Activated CD8-positive, alpha-beta T cell treated with anti-CD3 and anti-CD28 coated beads, Interleukin-2, amount 10 ng/mL, durations not matched to agents 7 days and 5 days (primary cell): ENCODE data around the gene TP53TG5. TPM values are rescaled to one million over a fixed set of nuclear protein-coding genes. Genes with fewer than 3 reads are reported as not detected.

Experiments
- ATAC-seq: fragments of 150-1000 bp; cut with Tn5 transposase; one replicate; pipeline ENCODE4 v1.10.0; 2021; ENCODE audit warnings: moderate library complexity
- CTCF ChIA-PET: fragments of 350-600 bp; sonication (Branson Sonifier 250); formaldehyde crosslinking; loops from one replicate; lab custom pipeline; 2021; ENCODE audit warnings: antibody characterized with exemption; lab: Charles Lee
- POLR2A ChIA-PET: fragments of 350-600 bp; sonication (Branson Sonifier 250); formaldehyde crosslinking; loops from one replicate; lab custom pipeline; 2021; ENCODE audit warnings: antibody characterized with exemption; lab: Charles Lee
- DNase-seq: peaks from one replicate; pipeline ENCODE4 v3.0.0-alpha.2; 2020
- H3K27ac Mint-ChIP-seq: one replicate; pipeline ENCODE4 v1.8.0; 2021; ENCODE audit warnings: mild to moderate bottlenecking, mixed read lengths
- H3K27me3 Mint-ChIP-seq: one replicate; pipeline ENCODE4 v1.8.0; 2021; ENCODE audit warnings: low read depth, mixed read lengths
- H3K36me3 Mint-ChIP-seq: one replicate; pipeline ENCODE4 v1.8.0; 2021; ENCODE audit warnings: low read depth, mixed read lengths
- H3K4me1 Mint-ChIP-seq: one replicate; pipeline ENCODE4 v1.8.0; 2021; ENCODE audit warnings: low read depth, mixed read lengths
- H3K4me3 Mint-ChIP-seq: one replicate; pipeline ENCODE4 v1.8.0; 2021; ENCODE audit warnings: mild to moderate bottlenecking, mixed read lengths
- H3K9me3 Mint-ChIP-seq: one replicate; pipeline ENCODE4 v1.8.0; 2022; ENCODE audit warnings: mixed read lengths; ENCODE audit not compliant: insufficient read depth
- microRNA-seq: library from miRNA; unstranded; fragments of <30 nt; microRNA quantifications from one replicate; pipeline ENCODE4 v1.2.0, GENCODE V29; 2022
- total RNA-seq, 2 experiments: library from RNA; stranded (reverse); gene quantifications; one replicate each; pipeline ENCODE4 v1.2.3, GENCODE V29; 2021

TP53TG5 gene
- total RNA-seq, 2 experiments from 2014 or later = 0.16 TPM; not detected in 1

DNA sequence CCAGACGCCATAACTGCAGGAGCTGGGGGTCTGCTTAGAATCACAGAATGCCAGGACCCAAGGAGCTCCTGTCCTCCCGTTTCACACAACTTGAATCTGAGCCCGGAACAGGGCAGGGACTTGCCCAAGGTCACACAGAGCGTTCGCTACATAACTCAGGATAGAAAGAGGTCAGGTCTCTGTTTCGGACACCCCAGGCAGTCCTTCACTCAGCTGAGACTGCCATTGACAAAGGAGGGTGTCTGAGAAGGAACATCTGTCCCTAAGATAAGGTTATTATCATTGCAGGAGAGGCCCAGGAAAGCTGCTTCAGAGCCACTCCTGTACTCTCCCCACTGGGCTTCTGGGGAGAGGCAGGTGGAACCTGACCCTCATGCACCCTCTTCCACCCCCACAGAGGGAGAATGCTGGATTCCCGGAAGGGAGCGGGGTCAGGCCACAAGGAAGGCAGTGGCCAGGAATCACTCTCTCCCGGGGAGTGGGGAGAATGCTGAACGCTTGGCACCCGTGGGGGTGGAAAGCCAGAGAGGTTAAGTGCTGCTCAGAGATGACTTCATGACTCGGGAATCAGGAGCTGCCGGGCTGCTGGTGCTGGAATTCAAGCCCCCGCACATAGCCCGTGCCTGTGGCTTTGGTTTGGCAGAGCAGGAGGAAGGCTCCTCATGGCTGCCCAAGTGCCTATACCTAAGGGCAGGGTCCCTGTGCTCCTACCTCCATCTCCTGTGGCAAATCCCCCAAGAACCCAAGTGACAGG, 40.6 kb downstream of the TP53TG5 start:
- H3K27me3 Mint-ChIP-seq = no peaks in the 10 kb centered on the region
- peaks cover 4% of the 10 kb centered on the region for H3K36me3 Mint-ChIP-seq
- ChIA-PET CTCF (interaction anchor here (0.6 to 1.0 kb wide), 2 partner anchors 15 to 60 kb away, joined by 3 read pairs; no protein-coding TSS in a partner anchor), POLR2A (no interaction called here)
- no peak overlapping the region for H3K4me3 Mint-ChIP-seq
- H3K9me3 Mint-ChIP-seq = no peaks in the 10 kb centered on the region
- DNase-seq (no peak), ATAC-seq (no peak)
- no peak overlapping the region for H3K27ac Mint-ChIP-seq
- no peaks in the 10 kb centered on the region for H3K4me1 Mint-ChIP-seq

DNA sequence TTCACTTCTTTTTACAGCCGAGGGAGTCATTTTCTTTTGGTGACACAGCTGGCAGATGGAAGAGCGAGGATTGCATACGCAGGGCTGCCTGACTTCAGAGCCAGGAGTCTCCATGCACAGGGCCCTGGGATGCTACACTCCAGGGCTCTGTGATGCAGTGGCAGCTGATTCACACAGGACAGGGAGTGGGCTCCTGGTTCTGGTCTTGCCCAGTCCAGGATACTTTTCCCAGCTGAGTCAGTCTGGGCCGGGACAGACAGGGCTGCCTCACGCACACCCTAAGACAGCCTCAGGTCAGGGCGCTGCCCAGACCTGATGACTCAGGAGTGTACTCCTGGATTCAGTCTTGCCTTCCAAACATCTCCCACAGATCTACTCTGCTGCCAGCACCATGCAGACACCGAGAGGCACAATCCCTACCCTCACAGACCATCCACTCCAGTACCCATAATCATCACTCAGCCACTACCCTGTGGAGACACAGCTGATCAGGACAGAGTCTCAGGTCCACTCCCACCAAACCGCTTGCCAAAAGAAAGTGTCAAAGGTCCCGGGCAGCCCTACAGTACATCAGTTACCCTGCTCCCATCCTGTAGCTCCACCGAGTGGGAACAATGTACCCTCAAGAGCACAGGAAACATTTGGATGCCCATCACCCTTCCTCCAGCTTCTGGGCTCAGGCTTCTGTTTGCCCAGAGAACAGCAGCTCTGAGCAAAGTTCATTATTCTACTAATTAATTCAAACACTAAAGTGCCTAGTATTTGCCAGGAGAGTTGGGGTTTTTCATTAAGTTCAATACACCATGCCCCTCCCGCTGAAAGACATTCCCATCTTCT, 41.4 kb downstream of the TP53TG5 start:
- POLR2A ChIA-PET = no interaction called here
- ATAC-seq = no peak

DNA sequence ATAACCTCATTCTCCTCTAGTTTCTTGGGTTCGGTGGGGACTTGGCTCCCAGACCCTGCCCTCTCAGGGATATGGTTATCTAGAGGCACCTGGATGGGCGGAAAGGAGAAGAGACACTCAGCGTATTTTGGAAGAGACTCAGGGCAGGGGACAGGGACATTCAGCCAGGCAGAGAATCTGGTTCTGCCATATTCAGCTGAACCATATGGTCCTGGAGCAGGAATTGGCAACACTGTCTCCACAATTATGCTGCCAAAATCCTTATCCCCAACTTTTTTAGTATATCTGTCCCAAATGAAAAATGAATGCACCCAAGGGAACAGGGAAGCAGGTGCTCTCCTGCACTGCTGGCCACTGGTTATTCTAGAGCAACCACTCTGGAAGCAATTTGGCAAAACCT, 47.6 kb downstream of the TP53TG5 start:
- ATAC-seq = no peak
- DNase-seq = no peak
- Mint-ChIP-seq H3K4me3 (no peak overlapping the region), H3K9me3 (no peaks in the 10 kb centered on the region), H3K4me1 (no peaks in the 10 kb centered on the region), H3K36me3 (peaks cover 5% of the 10 kb centered on the region), H3K27me3 (no peaks in the 10 kb centered on the region), H3K27ac (no peak overlapping the region)
- ChIA-PET POLR2A (interaction anchor here (0.7 kb wide), 1 partner anchor 372 kb away, joined by 3 read pairs; no protein-coding TSS in a partner anchor), CTCF (no interaction called here)

More for the DNA sequence above, 41.4 kb downstream of the TP53TG5 start:
- H3K4me1 Mint-ChIP-seq = no peaks in the 10 kb centered on the region
- H3K36me3 Mint-ChIP-seq = peaks cover 4% of the 10 kb centered on the region
- no peaks in the 10 kb centered on the region for H3K27me3 Mint-ChIP-seq
- H3K27ac Mint-ChIP-seq = no peak overlapping the region
- CTCF ChIA-PET = interaction anchor here (1.0 kb wide), 1 partner anchor 14 kb away, joined by 3 read pairs; no protein-coding TSS in a partner anchor
- no peak overlapping the region for H3K4me3 Mint-ChIP-seq
- H3K9me3 Mint-ChIP-seq = no peaks in the 10 kb centered on the region
- DNase-seq = no peak

DNA sequence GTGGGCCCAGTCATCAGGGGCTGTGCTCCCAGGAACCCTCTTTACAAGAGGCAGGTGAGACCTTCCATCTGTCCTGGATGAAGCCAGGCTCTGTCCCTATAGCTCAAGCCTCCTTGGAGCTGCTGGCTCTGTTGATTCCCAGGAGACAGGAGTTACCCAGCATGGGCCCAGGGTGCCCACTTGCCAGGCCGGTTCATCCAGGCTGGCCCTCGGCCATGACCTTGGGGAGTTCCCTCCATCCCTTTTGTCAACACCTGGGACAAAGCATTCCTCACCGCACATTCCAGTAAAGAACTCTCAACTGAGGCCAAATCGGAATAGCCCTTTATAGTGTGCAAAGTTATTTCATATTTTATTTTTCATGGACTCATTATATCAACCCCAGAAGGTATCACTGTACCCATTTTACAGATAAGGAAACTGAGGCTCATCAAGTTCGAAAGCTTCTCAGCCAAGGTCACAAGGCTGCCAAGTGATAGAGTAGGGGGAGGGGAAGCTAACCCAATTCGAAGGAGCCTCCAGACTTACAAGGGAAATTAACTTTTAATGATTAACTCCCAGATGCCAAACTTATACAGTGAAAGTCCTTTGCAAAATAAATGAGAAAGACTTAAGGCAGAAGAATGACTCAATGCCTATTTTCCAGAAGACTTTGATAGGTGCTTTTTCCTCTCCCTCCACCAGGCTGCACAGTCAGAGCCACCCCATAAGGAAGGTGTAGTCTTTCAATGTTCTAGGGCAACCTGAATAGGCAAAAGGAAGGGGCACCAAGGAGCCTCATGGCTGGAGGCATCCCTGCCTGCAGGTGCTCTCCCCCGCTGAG, 48.4 kb downstream of the TP53TG5 start:
- Mint-ChIP-seq H3K4me1 (no peaks in the 10 kb centered on the region), H3K27ac (no peak overlapping the region), H3K36me3 (peaks cover 5% of the 10 kb centered on the region), H3K27me3 (no peaks in the 10 kb centered on the region), H3K9me3 (no peaks in the 10 kb centered on the region), H3K4me3 (no peak overlapping the region)
- POLR2A ChIA-PET = no interaction called here
- DNase-seq = no peak
- CTCF ChIA-PET = interaction anchor here (0.6 kb wide), 1 partner anchor 11 kb away, joined by 3 read pairs; no protein-coding TSS in a partner anchor
- ATAC-seq = no peak

DNA sequence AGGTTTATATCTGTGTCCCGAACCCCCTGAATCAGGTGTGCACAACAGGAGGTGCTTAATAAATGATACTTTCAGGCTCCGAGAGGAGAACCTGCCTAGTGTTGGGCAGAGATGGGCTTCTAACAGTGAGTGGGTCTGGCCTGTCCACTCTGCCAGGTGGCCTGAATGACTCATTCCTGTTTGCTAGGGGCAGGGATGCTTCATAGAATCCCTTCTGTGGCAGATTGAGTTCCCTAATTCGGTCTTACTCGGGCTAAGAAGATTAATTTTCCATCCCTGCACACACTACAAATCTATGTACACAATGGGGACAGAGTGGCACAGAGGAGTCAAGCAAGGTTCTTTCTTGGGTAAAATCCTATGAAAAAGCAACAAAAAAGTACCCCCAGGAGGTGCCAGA, 49.7 kb downstream of the TP53TG5 start:
- CTCF ChIA-PET = interaction anchor here (1.6 kb wide), 1 partner anchor 45 kb away, joined by 8 read pairs; no protein-coding TSS in a partner anchor
- Mint-ChIP-seq H3K27me3 (no peaks in the 10 kb centered on the region), H3K36me3 (peaks cover 5% of the 10 kb centered on the region), H3K27ac (no peak overlapping the region), H3K9me3 (no peaks in the 10 kb centered on the region), H3K4me3 (no peak overlapping the region), H3K4me1 (no peaks in the 10 kb centered on the region)
- ATAC-seq (no peak), DNase-seq (no peak)
- POLR2A ChIA-PET = no interaction called here

DNA sequence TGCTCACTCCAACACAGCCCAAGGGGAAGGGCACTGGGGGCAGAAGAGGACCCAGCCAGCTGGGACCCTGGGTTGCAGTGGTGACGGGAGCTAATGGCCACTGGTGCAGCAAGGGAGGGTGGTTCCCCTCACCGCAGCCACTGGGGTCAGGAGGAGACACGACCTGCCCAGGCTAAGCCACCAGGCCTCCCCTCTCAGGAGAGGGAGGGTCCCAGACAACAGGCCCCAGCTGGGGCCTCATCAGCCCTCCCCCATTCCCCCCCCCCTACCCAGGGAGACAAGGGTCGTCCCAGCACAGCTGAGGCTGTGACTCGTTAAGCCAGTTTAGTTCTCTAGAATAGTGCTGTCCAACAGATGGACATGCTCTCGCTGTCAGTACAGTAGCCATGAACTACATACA, 52.8 kb downstream of the TP53TG5 start:
- H3K4me1 Mint-ChIP-seq = peaks cover 17% of the 10 kb centered on the region
- ATAC-seq (no peak), DNase-seq (no peak)
- H3K36me3 Mint-ChIP-seq = peaks cover 4% of the 10 kb centered on the region
- H3K9me3 Mint-ChIP-seq = no peaks in the 10 kb centered on the region
- H3K27me3 Mint-ChIP-seq = no peaks in the 10 kb centered on the region
- H3K27ac Mint-ChIP-seq = no peak overlapping the region
- H3K4me3 Mint-ChIP-seq = no peak overlapping the region
- CTCF ChIA-PET = interaction anchor here (1.0 to 1.4 kb wide), 2 partner anchors 111 to 445 kb away, joined by 4 to 5 read pairs; no protein-coding TSS in a partner anchor
- POLR2A ChIA-PET = no interaction called here

DNA sequence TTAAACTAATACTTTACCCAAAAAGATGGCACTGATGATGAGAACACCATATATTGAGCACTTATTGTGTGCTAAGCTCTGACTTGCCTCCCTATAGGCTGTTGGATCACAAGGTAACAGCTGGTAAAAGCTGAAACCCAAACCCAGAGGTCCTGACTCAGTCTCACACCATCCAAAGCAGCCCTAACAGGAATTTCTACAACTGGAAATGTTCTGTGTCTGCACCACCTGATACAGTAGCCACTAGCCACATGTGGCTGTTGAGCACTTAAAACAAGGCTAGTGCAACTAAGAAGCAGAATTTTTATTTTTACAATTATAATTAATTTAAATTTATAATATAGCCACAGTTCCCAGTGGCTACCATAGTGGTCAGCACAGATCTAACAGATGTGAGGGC, 54.4 kb downstream of the TP53TG5 start:
- no peaks in the 10 kb centered on the region for H3K9me3 Mint-ChIP-seq
- H3K4me3 Mint-ChIP-seq = no peak overlapping the region
- H3K27ac Mint-ChIP-seq = no peak overlapping the region
- CTCF ChIA-PET = interaction anchor here (0.6 to 9.8 kb wide), 13 partner anchors 10 to 447 kb away, joined by 3 to 88 read pairs (median 7); partner anchors contain the start of gene SYS1
- H3K36me3 Mint-ChIP-seq = peaks cover 4% of the 10 kb centered on the region
- no peaks in the 10 kb centered on the region for H3K27me3 Mint-ChIP-seq
- no peak for DNase-seq
- POLR2A ChIA-PET = interaction anchor here (0.9 kb wide), 1 partner anchor 427 kb away, joined by 3 read pairs; no protein-coding TSS in a partner anchor
- ATAC-seq = no peak
- peaks cover 32% of the 10 kb centered on the region for H3K4me1 Mint-ChIP-seq

DNA sequence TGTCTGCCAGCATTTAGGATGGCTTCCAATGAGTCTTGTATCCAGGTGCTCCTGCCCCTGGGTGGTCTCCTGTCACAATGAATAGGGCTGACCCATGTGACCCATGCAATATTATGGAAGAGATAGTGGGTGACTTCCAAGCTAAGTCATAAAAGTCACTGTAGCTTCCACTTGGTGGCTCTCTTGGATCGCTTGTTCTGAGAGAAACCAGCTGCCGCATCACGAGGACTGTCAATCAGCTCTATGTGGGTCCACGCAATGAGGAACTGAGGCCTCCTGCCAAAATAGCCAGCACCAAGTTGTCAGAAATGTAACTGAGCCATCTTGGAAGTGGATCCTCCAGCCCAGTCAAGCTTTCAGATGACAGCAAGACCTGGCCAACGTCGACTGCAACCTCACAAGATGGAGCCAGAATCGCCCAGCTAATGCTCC, 55.2 kb downstream of the TP53TG5 start:
- POLR2A ChIA-PET = interaction anchor here (0.6 to 0.9 kb wide), 3 partner anchors 12 to 428 kb away, joined by 3 read pairs; no protein-coding TSS in a partner anchor

More for the DNA sequence above, 55.2 kb downstream of the TP53TG5 start:
- H3K36me3 Mint-ChIP-seq = peaks cover 4% of the 10 kb centered on the region
- DNase-seq (no peak), ATAC-seq (no peak)
- no peak overlapping the region for H3K4me3 Mint-ChIP-seq
- H3K4me1 Mint-ChIP-seq = peaks cover 40% of the 10 kb centered on the region
- H3K27ac Mint-ChIP-seq = no peak overlapping the region
- no peaks in the 10 kb centered on the region for H3K27me3 Mint-ChIP-seq
- CTCF ChIA-PET = interaction anchor here (0.7 to 9.8 kb wide), 17 partner anchors 9 to 448 kb away, joined by 3 to 88 read pairs (median 7); partner anchors contain the start of gene SYS1
- no peaks in the 10 kb centered on the region for H3K9me3 Mint-ChIP-seq

Small RNAs within 50 kb of the gene (microRNA-seq; reads per million reads assigned to microRNA genes)
- gene MIR6812 = 2.9 reads per million

Other genes starting within 250 kb of the TP53TG5 start
- not detected for gene PI3, start 203.4 kb downstream of the TP53TG5 start, total RNA-seq
- gene SEMG1, start 171.3 kb downstream of the TP53TG5 start, total RNA-seq = not detected
- not detected for gene SEMG2, start 157.0 kb downstream of the TP53TG5 start, total RNA-seq
- not detected for gene SLPI, start 123.8 kb downstream of the TP53TG5 start, total RNA-seq
- not detected for gene RBPJL, start 71.5 kb downstream of the TP53TG5 start, total RNA-seq
- under 1 TPM in 1 of 2 experiments, not detected in 1; 0.39 TPM for gene MATN4, start 70.0 kb downstream of the TP53TG5 start, total RNA-seq
- gene SDC4, start 29.9 kb downstream of the TP53TG5 start, total RNA-seq = 1 to 10 TPM; 6.6 to 6.7 TPM
- gene SYS1, start 15.2 kb downstream of the TP53TG5 start, total RNA-seq = 10 to 100 TPM; 28.0 to 30.8 TPM
- 1 to 10 TPM; 8.1 to 10.0 TPM for gene DBNDD2, start 30.0 kb upstream of the TP53TG5 start, total RNA-seq
- 10 to 100 TPM; 59.6 to 62.4 TPM for gene PIGT, start 37.8 kb upstream of the TP53TG5 start, total RNA-seq
- gene WFDC2, start 91.4 kb upstream of the TP53TG5 start, total RNA-seq = not detected
- gene SPINT3, start 137.3 kb upstream of the TP53TG5 start, total RNA-seq = not detected
- not detected for gene WFDC6, start 161.2 kb upstream of the TP53TG5 start, total RNA-seq
- not detected for gene EPPIN, start 169.1 kb upstream of the TP53TG5 start, total RNA-seq
- not detected for gene WFDC8, start 201.0 kb upstream of the TP53TG5 start, total RNA-seq